Liver (tissue), 9 donors: Measurements from ENCODE around the gene CSNK1G2. TPM values are rescaled to one million over a fixed set of nuclear protein-coding genes. Genes with fewer than 3 reads are reported as not detected.

Source experiments
- DNase-seq: peaks from one replicate; pipeline ENCODE4 v3.0.0-alpha.2; 2017; ENCODE audit warnings: low spot score
- H3K27ac ChIP-seq, 2 donors: one replicate each; pipeline ENCODE4 v1.7.0; 2013; ENCODE audit warnings: inconsistent platforms in 2 of 2, low read length in 2 of 2, control low read depth in 1 of 2, low read depth in 1 of 2, mild to moderate bottlenecking in 1 of 2
- H3K27me3 ChIP-seq, 4 donors: one replicate each; pipeline versions ENCODE4 v1.6.1 to v1.7.0; 2013; ENCODE audit warnings: low read length in 3 of 4, inconsistent platforms in 1 of 4, mild to moderate bottlenecking in 1 of 4, moderate library complexity in 1 of 4; ENCODE audit not compliant: control insufficient read depth in 4 of 4, insufficient read depth in 4 of 4
- H3K36me3 ChIP-seq, 4 donors: one replicate each; pipeline versions ENCODE4 v1.6.1 to v1.7.0; 2013; ENCODE audit warnings: low read length in 3 of 4, mild to moderate bottlenecking in 3 of 4, low read depth in 1 of 4, moderate library complexity in 1 of 4; ENCODE audit not compliant: control insufficient read depth in 4 of 4, insufficient read depth in 3 of 4
- H3K4me1 ChIP-seq, 4 donors: one replicate each; pipeline versions ENCODE4 v1.6.1 to v1.7.0; 2013; ENCODE audit warnings: low read length in 3 of 4, mild to moderate bottlenecking in 3 of 4, moderate library complexity in 1 of 4; ENCODE audit not compliant: control insufficient read depth in 4 of 4, insufficient read depth in 4 of 4
- H3K4me3 ChIP-seq, 3 donors: one replicate each; pipeline versions ENCODE4 v1.6.1 to v1.7.0; 2013; ENCODE audit warnings: low read length in 3 of 3, control low read depth in 1 of 3, low read depth in 1 of 3, mild to moderate bottlenecking in 1 of 3
- H3K9ac ChIP-seq, 2 donors: one replicate each; pipeline ENCODE4 v1.7.0; 2013; ENCODE audit warnings: low read length in 2 of 2, mild to moderate bottlenecking in 2 of 2, moderate library complexity in 2 of 2, control low read depth in 1 of 2, low read depth in 1 of 2
- H3K9me3 ChIP-seq, 4 donors: one replicate each; pipeline versions ENCODE4 v1.6.1 to v1.7.0; 2013; ENCODE audit warnings: low read length in 3 of 4; ENCODE audit not compliant: control insufficient read depth in 4 of 4
- ATF3 ChIP-seq: IDR thresholded peaks from 2 replicates; pipeline ENCODE4 v1.6.1; 2016; ENCODE audit warnings: antibody characterized with exemption
- CTCF ChIP-seq: fragments of 150-350 bp; IDR thresholded peaks from 2 replicates; pipeline ENCODE4 v1.5.1; 2017; ENCODE audit warnings: improper control_type of control experiment, low read depth, low read length; ENCODE audit not compliant: missing input control
- EGR1 ChIP-seq, 2 donors: IDR thresholded peaks; 2 replicates each; pipeline ENCODE4 v1.6.1; 2016 to 2018; ENCODE audit warnings: antibody characterized with exemption in 2 of 2, low read depth in 2 of 2
- FOXA1 ChIP-seq: IDR thresholded peaks from 2 replicates; pipeline ENCODE4 v1.6.1; 2016; ENCODE audit warnings: antibody characterized with exemption
- FOXA2 ChIP-seq: IDR thresholded peaks from 2 replicates; pipeline ENCODE4 v1.6.1; 2016; ENCODE audit warnings: antibody characterized with exemption
- GABPA ChIP-seq, 2 donors: IDR thresholded peaks in 1 of 2; conservative IDR thresholded peaks in 1 of 2; 2 replicates each; pipeline ENCODE4 v1.6.1; 2016; ENCODE audit warnings: antibody characterized with exemption in 2 of 2, mild to moderate bottlenecking in 1 of 2, moderate library complexity in 1 of 2
- HNF4A ChIP-seq, 2 donors: conservative IDR thresholded peaks; 2 replicates each; pipeline ENCODE4 v1.6.1; 2016; ENCODE audit warnings: antibody characterized with exemption in 2 of 2, mild to moderate bottlenecking in 2 of 2
- HNF4G ChIP-seq: IDR thresholded peaks from 2 replicates; pipeline ENCODE4 v1.6.1; 2016; ENCODE audit warnings: antibody characterized with exemption
- JUND ChIP-seq, 2 donors: IDR thresholded peaks; 2 replicates each; pipeline ENCODE4 v1.6.1; 2016; ENCODE audit warnings: antibody characterized with exemption in 2 of 2
- MAX ChIP-seq: IDR thresholded peaks from 2 replicates; pipeline ENCODE4 v1.6.1; 2016; ENCODE audit warnings: antibody characterized with exemption
- NR2F2 ChIP-seq: IDR thresholded peaks from 2 replicates; pipeline ENCODE4 v1.6.1; 2016; ENCODE audit warnings: antibody characterized with exemption
- RAD21 ChIP-seq, 2 donors: IDR thresholded peaks; 2 replicates each; pipeline ENCODE4 v1.6.1; 2016; ENCODE audit warnings: antibody characterized with exemption in 2 of 2, mild to moderate bottlenecking in 2 of 2
- REST ChIP-seq: IDR thresholded peaks from 2 replicates; pipeline ENCODE4 v1.6.1; 2016; ENCODE audit warnings: antibody characterized with exemption, mild to moderate bottlenecking
- RXRA ChIP-seq, 2 donors: IDR thresholded peaks; 2 replicates each; pipeline ENCODE4 v1.6.1; 2017 to 2018; ENCODE audit warnings: antibody characterized with exemption in 2 of 2, mild to moderate bottlenecking in 1 of 2
- SP1 ChIP-seq: IDR thresholded peaks from 2 replicates; pipeline ENCODE4 v1.6.1; 2018; ENCODE audit warnings: antibody characterized with exemption, mild to moderate bottlenecking
- TAF1 ChIP-seq: conservative IDR thresholded peaks from 2 replicates; pipeline ENCODE4 v1.6.1; 2016; ENCODE audit warnings: antibody characterized with exemption, mild to moderate bottlenecking
- YY1 ChIP-seq: IDR thresholded peaks from 2 replicates; pipeline ENCODE4 v1.6.1; 2016; ENCODE audit warnings: antibody characterized with exemption, mild to moderate bottlenecking
- ZBTB33 ChIP-seq: IDR thresholded peaks from 2 replicates; pipeline ENCODE4 v1.6.1; 2016; ENCODE audit warnings: antibody characterized with exemption
- WGBS: extraction: QIAGEN DNeasy Blood & Tissue Kit; methylation state at CpG from one replicate; pipeline ENCODE4 v1.1.7; 2013; 5-methylcytosine and 5-hydroxymethylcytosine counted together
- polyA plus RNA-seq, 2 donors: library from polyadenylated mRNA; stranded (reverse) in 1 of 2; unstranded in 1 of 2; fragments of 200-250 nt in 1 of 2; fragments of >200 nt in 1 of 2; fragmentation: Nextera tagmentation in 1 of 2; extraction: Ambion mirVana in 1 of 2; gene quantifications; one replicate each; pipeline versions ENCODE4 v1.2.1 to v1.2.3, GENCODE V29; 2013 to 2015
- total RNA-seq, 2 donors: library from RNA; depleted of rRNA; stranded (reverse); fragments of >200 nt; gene quantifications; one replicate each; pipeline ENCODE4 v1.2.3, GENCODE V29; 2014
- donor health status: healthy.
- donor health status: healthy.
- donor health status: healthy.
- donor health status: healthy.
- donor health status: healthy.

Gene CSNK1G2
- total and polyA plus RNA-seq, 4 donors = 3.5 to 30.6 (median 23.9) TPM

DNA sequence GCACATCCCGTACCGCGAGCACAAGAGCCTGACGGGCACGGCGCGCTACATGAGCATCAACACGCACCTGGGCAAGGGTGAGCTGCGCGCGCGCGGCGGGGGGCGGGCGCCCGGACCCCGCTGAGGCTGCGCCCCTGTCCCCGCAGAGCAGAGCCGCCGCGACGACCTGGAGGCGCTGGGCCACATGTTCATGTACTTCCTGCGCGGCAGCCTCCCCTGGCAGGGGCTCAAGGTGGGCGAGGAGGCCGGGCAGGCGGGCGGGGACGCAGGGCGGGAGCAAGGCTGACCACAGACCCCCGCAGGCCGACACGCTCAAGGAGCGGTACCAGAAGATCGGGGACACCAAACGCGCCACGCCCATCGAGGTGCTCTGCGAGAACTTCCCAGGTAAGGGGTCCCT lies 38.0 kb downstream of the CSNK1G2 start:
- no peaks in the 10 kb centered on the region for H3K4me1 ChIP-seq
- H3K9me3 ChIP-seq = no peaks in the 10 kb centered on the region
- peaks cover 5 to 47% (median 21%) of the 10 kb centered on the region in 4 donors for H3K36me3 ChIP-seq
- 98% methylated on average over 43 of the region's 43 CpGs for WGBS
- H3K27me3 ChIP-seq = no peaks in the 10 kb centered on the region
- H3K9ac ChIP-seq = no peak overlapping the region
- H3K27ac ChIP-seq = no peak overlapping the region
- DNase-seq = no peak
- no peak overlapping the region for H3K4me3 ChIP-seq
- TF ChIP-seq RAD21 (IDR thresholded peaks at IDR 0.05) (no peak), SP1 (no peak), MAX (no peak), HNF4G (no peak), GABPA (IDR thresholded peaks at IDR 0.05 in 1 of 2, conservative IDR thresholded peaks at IDR 0.05 in 1 of 2) (no peak), EGR1 (IDR thresholded peaks at IDR 0.05; ENCODE audit: low read depth in 2 of 2) (no peak), YY1 (no peak), RXRA (IDR thresholded peaks at IDR 0.05) (no peak), NR2F2 (no peak), HNF4A (conservative IDR thresholded peaks at IDR 0.05) (no peak), CTCF (no peak), FOXA1 (no peak)

DNA sequence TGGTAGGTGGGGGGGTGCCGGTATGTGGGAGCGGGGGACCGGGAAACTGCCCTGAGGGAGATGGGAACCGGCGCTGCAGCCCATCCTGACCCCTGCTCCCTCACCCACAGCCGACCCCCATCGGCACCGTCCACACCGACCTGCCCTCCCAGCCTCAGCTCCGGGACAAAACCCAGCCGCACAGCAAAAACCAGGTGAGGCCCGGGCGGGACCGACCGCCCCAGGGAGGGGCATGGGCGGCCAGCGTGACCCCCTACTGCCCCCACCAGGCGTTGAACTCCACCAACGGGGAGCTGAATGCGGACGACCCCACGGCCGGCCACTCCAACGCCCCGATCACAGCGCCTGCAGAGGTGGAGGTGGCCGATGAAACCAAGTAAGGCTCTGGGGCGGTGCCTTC lies 38.7 kb downstream of the CSNK1G2 start:
- peaks cover 5 to 44% (median 21%) of the 10 kb centered on the region in 4 donors for H3K36me3 ChIP-seq
- H3K27ac ChIP-seq = no peak overlapping the region
- 96% methylated on average over 28 of the region's 28 CpGs for WGBS
- TF ChIP-seq NR2F2 (no peak), RXRA (IDR thresholded peaks at IDR 0.05) (no peak), FOXA2 (no peak), HNF4G (no peak), EGR1 (IDR thresholded peaks at IDR 0.05; ENCODE audit: low read depth in 2 of 2) (no peak), REST (no peak), CTCF (no peak), HNF4A (conservative IDR thresholded peaks at IDR 0.05) (no peak), YY1 (no peak), GABPA (IDR thresholded peaks at IDR 0.05 in 1 of 2, conservative IDR thresholded peaks at IDR 0.05 in 1 of 2) (no peak), TAF1 (no peak), RAD21 (IDR thresholded peaks at IDR 0.05) (no peak), ATF3 (no peak), JUND (IDR thresholded peaks at IDR 0.05) (no peak), SP1 (no peak), ZBTB33 (no peak)
- no peak overlapping the region for H3K9ac ChIP-seq
- H3K27me3 ChIP-seq = no peaks in the 10 kb centered on the region
- no peak overlapping the region for H3K4me3 ChIP-seq
- no peak for DNase-seq
- no peaks in the 10 kb centered on the region for H3K9me3 ChIP-seq
- H3K4me1 ChIP-seq = no peaks in the 10 kb centered on the region
